ENCODE results near the gene SRGAP3.

GRCh38 chr3:9233101-9233500 lies 16.3 kb downstream of the SRGAP3 start:
- TF ChIP-seq CTCF (IDR thresholded peaks at IDR 0.05): no peak
- no peak for TF ChIP-seq EZH2 (IDR thresholded peaks at IDR 0.05; ENCODE audit: borderline replicate concordance, insufficient read depth, low read depth, low read length, poor library complexity, severe bottlenecking)

All from B cell (primary cell).